Liver (tissue), 9 donors: Measurements from ENCODE around the gene RNASE4. TPM values are rescaled to one million over a fixed set of nuclear protein-coding genes. Genes with fewer than 3 reads are reported as not detected.

Source experiments
- DNase-seq: peaks from one replicate; pipeline ENCODE4 v3.0.0-alpha.2; 2017; ENCODE audit warnings: low spot score
- H3K27ac ChIP-seq, 2 donors: one replicate each; pipeline ENCODE4 v1.7.0; 2013; ENCODE audit warnings: inconsistent platforms in 2 of 2, low read length in 2 of 2, control low read depth in 1 of 2, low read depth in 1 of 2, mild to moderate bottlenecking in 1 of 2
- H3K27me3 ChIP-seq, 4 donors: one replicate each; pipeline versions ENCODE4 v1.6.1 to v1.7.0; 2013; ENCODE audit warnings: low read length in 3 of 4, inconsistent platforms in 1 of 4, mild to moderate bottlenecking in 1 of 4, moderate library complexity in 1 of 4; ENCODE audit not compliant: control insufficient read depth in 4 of 4, insufficient read depth in 4 of 4
- H3K36me3 ChIP-seq, 4 donors: one replicate each; pipeline versions ENCODE4 v1.6.1 to v1.7.0; 2013; ENCODE audit warnings: low read length in 3 of 4, mild to moderate bottlenecking in 3 of 4, low read depth in 1 of 4, moderate library complexity in 1 of 4; ENCODE audit not compliant: control insufficient read depth in 4 of 4, insufficient read depth in 3 of 4
- H3K4me1 ChIP-seq, 4 donors: one replicate each; pipeline versions ENCODE4 v1.6.1 to v1.7.0; 2013; ENCODE audit warnings: low read length in 3 of 4, mild to moderate bottlenecking in 3 of 4, moderate library complexity in 1 of 4; ENCODE audit not compliant: control insufficient read depth in 4 of 4, insufficient read depth in 4 of 4
- H3K4me3 ChIP-seq, 3 donors: one replicate each; pipeline versions ENCODE4 v1.6.1 to v1.7.0; 2013; ENCODE audit warnings: low read length in 3 of 3, control low read depth in 1 of 3, low read depth in 1 of 3, mild to moderate bottlenecking in 1 of 3
- H3K9ac ChIP-seq, 2 donors: one replicate each; pipeline ENCODE4 v1.7.0; 2013; ENCODE audit warnings: low read length in 2 of 2, mild to moderate bottlenecking in 2 of 2, moderate library complexity in 2 of 2, control low read depth in 1 of 2, low read depth in 1 of 2
- H3K9me3 ChIP-seq, 4 donors: one replicate each; pipeline versions ENCODE4 v1.6.1 to v1.7.0; 2013; ENCODE audit warnings: low read length in 3 of 4; ENCODE audit not compliant: control insufficient read depth in 4 of 4
- EGR1 ChIP-seq, 2 donors: IDR thresholded peaks; 2 replicates each; pipeline ENCODE4 v1.6.1; 2016 to 2018; ENCODE audit warnings: antibody characterized with exemption in 2 of 2, low read depth in 2 of 2
- FOXA1 ChIP-seq: IDR thresholded peaks from 2 replicates; pipeline ENCODE4 v1.6.1; 2016; ENCODE audit warnings: antibody characterized with exemption
- FOXA2 ChIP-seq: IDR thresholded peaks from 2 replicates; pipeline ENCODE4 v1.6.1; 2016; ENCODE audit warnings: antibody characterized with exemption
- GABPA ChIP-seq, 2 donors: IDR thresholded peaks in 1 of 2; conservative IDR thresholded peaks in 1 of 2; 2 replicates each; pipeline ENCODE4 v1.6.1; 2016; ENCODE audit warnings: antibody characterized with exemption in 2 of 2, mild to moderate bottlenecking in 1 of 2, moderate library complexity in 1 of 2
- HNF4A ChIP-seq, 2 donors: conservative IDR thresholded peaks; 2 replicates each; pipeline ENCODE4 v1.6.1; 2016; ENCODE audit warnings: antibody characterized with exemption in 2 of 2, mild to moderate bottlenecking in 2 of 2
- HNF4G ChIP-seq: IDR thresholded peaks from 2 replicates; pipeline ENCODE4 v1.6.1; 2016; ENCODE audit warnings: antibody characterized with exemption
- JUND ChIP-seq, 2 donors: IDR thresholded peaks; 2 replicates each; pipeline ENCODE4 v1.6.1; 2016; ENCODE audit warnings: antibody characterized with exemption in 2 of 2
- NR2F2 ChIP-seq: IDR thresholded peaks from 2 replicates; pipeline ENCODE4 v1.6.1; 2016; ENCODE audit warnings: antibody characterized with exemption
- RAD21 ChIP-seq, 2 donors: IDR thresholded peaks; 2 replicates each; pipeline ENCODE4 v1.6.1; 2016; ENCODE audit warnings: antibody characterized with exemption in 2 of 2, mild to moderate bottlenecking in 2 of 2
- RXRA ChIP-seq, 2 donors: IDR thresholded peaks; 2 replicates each; pipeline ENCODE4 v1.6.1; 2017 to 2018; ENCODE audit warnings: antibody characterized with exemption in 2 of 2, mild to moderate bottlenecking in 1 of 2
- SP1 ChIP-seq: IDR thresholded peaks from 2 replicates; pipeline ENCODE4 v1.6.1; 2018; ENCODE audit warnings: antibody characterized with exemption, mild to moderate bottlenecking
- TAF1 ChIP-seq: conservative IDR thresholded peaks from 2 replicates; pipeline ENCODE4 v1.6.1; 2016; ENCODE audit warnings: antibody characterized with exemption, mild to moderate bottlenecking
- YY1 ChIP-seq: IDR thresholded peaks from 2 replicates; pipeline ENCODE4 v1.6.1; 2016; ENCODE audit warnings: antibody characterized with exemption, mild to moderate bottlenecking
- WGBS: extraction: QIAGEN DNeasy Blood & Tissue Kit; methylation state at CpG from one replicate; pipeline ENCODE4 v1.1.7; 2013; 5-methylcytosine and 5-hydroxymethylcytosine counted together
- polyA plus RNA-seq, 2 donors: library from polyadenylated mRNA; stranded (reverse) in 1 of 2; unstranded in 1 of 2; fragments of 200-250 nt in 1 of 2; fragments of >200 nt in 1 of 2; fragmentation: Nextera tagmentation in 1 of 2; extraction: Ambion mirVana in 1 of 2; gene quantifications; one replicate each; pipeline versions ENCODE4 v1.2.1 to v1.2.3, GENCODE V29; 2013 to 2015
- total RNA-seq, 2 donors: library from RNA; depleted of rRNA; stranded (reverse); fragments of >200 nt; gene quantifications; one replicate each; pipeline ENCODE4 v1.2.3, GENCODE V29; 2014
- TF ChIP-seq, protein P1 (sequence below): IDR thresholded peaks from 2 replicates; pipeline ENCODE4 v1.6.1; 2016; ENCODE audit warnings: antibody characterized with exemption, mild to moderate bottlenecking
- TF ChIP-seq, protein P2 (sequence below): fragments of 150-350 bp; IDR thresholded peaks from 2 replicates; pipeline ENCODE4 v1.5.1; 2017; ENCODE audit warnings: improper control_type of control experiment, low read depth, low read length; ENCODE audit not compliant: missing input control
- TF ChIP-seq, protein P3 (sequence below): IDR thresholded peaks from 2 replicates; pipeline ENCODE4 v1.6.1; 2016; ENCODE audit warnings: antibody characterized with exemption
- TF ChIP-seq, protein P4 (sequence below): IDR thresholded peaks from 2 replicates; pipeline ENCODE4 v1.6.1; 2016; ENCODE audit warnings: antibody characterized with exemption
- TF ChIP-seq, protein P5 (sequence below): IDR thresholded peaks from 2 replicates; pipeline ENCODE4 v1.6.1; 2016; ENCODE audit warnings: antibody characterized with exemption
- donor health status: healthy.
- donor health status: healthy.
- donor health status: healthy.
- donor health status: healthy.
- donor health status: healthy.

The RNASE4 gene, protein sequence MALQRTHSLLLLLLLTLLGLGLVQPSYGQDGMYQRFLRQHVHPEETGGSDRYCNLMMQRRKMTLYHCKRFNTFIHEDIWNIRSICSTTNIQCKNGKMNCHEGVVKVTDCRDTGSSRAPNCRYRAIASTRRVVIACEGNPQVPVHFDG
- total RNA-seq (100 to 1,000 TPM; 129 to 191 TPM), polyA plus RNA-seq (100 to 1,000 TPM; 176 to 319 TPM)

DNA sequence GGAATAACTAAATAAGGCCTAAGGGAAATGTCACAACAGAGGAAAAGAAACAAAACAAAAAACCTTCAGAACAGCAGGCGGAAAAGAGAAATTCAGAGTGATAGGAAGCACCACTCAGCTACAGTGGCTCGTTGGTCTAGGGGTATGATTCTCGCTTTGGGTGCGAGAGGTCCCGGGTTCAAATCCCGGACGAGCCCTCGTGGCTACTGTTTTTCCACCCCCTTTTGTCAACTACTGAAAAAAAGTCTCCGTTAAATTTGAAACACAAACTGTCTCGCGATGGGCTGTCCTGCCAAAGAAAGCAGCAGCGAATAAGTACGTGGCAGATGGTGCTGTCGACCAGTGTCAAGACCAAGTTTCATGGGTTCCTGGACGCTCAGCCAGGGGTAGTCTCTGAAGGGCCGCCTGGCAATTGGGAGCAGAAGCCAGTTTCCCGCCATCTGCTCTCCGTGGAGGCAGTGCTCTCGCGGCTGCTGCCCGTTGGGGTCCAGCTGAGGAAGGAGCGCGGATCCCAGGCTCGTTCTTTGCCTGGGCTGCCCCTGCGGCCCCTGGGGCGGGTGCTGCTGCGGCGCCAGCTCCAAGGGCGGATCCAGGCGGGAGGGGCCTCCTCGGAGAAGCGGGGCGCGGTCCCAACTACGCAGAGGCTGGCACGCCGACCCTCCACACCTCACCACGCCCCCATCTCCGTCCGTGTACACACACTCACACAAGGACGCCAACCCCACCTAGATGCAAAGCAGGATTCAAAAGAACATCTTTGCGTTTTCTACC, at the start of gene RNASE4:
RNASE4 (plus strand) TSS at position 670 of the 771 bp plus-strand sequence. CDS start 14,812 bp downstream, outside the sequence.
- DNase-seq, result peak; percentile 84
- H3K4me1 ChIP-seq, result peaks cover 2 to 46% (median 30%) of the 10 kb centered on the region in 4 donors
- H3K36me3 ChIP-seq, result no peaks in the 10 kb centered on the region
- H3K9ac ChIP-seq, result peak within 1 kb of the TSS; percentile 78 to 96
- no peaks in the 10 kb centered on the region for H3K27me3 ChIP-seq
- WGBS, result under 1% methylated on average over 42 of the region's 42 CpGs
- H3K4me3 ChIP-seq, result peak within 1 kb of the TSS; percentile 71 to 97 (median 92)
- H3K27ac ChIP-seq, result peak within 1 kb of the TSS; percentile 95 to 97
- H3K9me3 ChIP-seq, result no peaks in the 10 kb centered on the region
- TF ChIP-seq SP1, result peak; percentile 48
- peak in 1 of 2 donors; percentile 14 for TF ChIP-seq HNF4A (conservative IDR thresholded peaks at IDR 0.05)
- TF ChIP-seq RAD21 (IDR thresholded peaks at IDR 0.05), result peak in 1 of 2 donors; percentile 2
- TF ChIP-seq, protein P1, sequence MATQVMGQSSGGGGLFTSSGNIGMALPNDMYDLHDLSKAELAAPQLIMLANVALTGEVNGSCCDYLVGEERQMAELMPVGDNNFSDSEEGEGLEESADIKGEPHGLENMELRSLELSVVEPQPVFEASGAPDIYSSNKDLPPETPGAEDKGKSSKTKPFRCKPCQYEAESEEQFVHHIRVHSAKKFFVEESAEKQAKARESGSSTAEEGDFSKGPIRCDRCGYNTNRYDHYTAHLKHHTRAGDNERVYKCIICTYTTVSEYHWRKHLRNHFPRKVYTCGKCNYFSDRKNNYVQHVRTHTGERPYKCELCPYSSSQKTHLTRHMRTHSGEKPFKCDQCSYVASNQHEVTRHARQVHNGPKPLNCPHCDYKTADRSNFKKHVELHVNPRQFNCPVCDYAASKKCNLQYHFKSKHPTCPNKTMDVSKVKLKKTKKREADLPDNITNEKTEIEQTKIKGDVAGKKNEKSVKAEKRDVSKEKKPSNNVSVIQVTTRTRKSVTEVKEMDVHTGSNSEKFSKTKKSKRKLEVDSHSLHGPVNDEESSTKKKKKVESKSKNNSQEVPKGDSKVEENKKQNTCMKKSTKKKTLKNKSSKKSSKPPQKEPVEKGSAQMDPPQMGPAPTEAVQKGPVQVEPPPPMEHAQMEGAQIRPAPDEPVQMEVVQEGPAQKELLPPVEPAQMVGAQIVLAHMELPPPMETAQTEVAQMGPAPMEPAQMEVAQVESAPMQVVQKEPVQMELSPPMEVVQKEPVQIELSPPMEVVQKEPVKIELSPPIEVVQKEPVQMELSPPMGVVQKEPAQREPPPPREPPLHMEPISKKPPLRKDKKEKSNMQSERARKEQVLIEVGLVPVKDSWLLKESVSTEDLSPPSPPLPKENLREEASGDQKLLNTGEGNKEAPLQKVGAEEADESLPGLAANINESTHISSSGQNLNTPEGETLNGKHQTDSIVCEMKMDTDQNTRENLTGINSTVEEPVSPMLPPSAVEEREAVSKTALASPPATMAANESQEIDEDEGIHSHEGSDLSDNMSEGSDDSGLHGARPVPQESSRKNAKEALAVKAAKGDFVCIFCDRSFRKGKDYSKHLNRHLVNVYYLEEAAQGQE, result no peak
- TF ChIP-seq, protein P2, sequence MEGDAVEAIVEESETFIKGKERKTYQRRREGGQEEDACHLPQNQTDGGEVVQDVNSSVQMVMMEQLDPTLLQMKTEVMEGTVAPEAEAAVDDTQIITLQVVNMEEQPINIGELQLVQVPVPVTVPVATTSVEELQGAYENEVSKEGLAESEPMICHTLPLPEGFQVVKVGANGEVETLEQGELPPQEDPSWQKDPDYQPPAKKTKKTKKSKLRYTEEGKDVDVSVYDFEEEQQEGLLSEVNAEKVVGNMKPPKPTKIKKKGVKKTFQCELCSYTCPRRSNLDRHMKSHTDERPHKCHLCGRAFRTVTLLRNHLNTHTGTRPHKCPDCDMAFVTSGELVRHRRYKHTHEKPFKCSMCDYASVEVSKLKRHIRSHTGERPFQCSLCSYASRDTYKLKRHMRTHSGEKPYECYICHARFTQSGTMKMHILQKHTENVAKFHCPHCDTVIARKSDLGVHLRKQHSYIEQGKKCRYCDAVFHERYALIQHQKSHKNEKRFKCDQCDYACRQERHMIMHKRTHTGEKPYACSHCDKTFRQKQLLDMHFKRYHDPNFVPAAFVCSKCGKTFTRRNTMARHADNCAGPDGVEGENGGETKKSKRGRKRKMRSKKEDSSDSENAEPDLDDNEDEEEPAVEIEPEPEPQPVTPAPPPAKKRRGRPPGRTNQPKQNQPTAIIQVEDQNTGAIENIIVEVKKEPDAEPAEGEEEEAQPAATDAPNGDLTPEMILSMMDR, result no peak
- TF ChIP-seq, protein P3, sequence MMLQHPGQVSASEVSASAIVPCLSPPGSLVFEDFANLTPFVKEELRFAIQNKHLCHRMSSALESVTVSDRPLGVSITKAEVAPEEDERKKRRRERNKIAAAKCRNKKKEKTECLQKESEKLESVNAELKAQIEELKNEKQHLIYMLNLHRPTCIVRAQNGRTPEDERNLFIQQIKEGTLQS, result peak; percentile 100
- no peak for TF ChIP-seq FOXA2
- TF ChIP-seq RXRA (IDR thresholded peaks at IDR 0.05), result peak; percentile 28 to 44
- TF ChIP-seq, protein P4, sequence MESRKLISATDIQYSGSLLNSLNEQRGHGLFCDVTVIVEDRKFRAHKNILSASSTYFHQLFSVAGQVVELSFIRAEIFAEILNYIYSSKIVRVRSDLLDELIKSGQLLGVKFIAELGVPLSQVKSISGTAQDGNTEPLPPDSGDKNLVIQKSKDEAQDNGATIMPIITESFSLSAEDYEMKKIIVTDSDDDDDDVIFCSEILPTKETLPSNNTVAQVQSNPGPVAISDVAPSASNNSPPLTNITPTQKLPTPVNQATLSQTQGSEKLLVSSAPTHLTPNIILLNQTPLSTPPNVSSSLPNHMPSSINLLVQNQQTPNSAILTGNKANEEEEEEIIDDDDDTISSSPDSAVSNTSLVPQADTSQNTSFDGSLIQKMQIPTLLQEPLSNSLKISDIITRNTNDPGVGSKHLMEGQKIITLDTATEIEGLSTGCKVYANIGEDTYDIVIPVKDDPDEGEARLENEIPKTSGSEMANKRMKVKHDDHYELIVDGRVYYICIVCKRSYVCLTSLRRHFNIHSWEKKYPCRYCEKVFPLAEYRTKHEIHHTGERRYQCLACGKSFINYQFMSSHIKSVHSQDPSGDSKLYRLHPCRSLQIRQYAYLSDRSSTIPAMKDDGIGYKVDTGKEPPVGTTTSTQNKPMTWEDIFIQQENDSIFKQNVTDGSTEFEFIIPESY, result peak; percentile 79
- peak in 1 of 2 donors; percentile 51 for TF ChIP-seq JUND (IDR thresholded peaks at IDR 0.05)
- TF ChIP-seq HNF4G, result no peak
- TF ChIP-seq, protein P5, sequence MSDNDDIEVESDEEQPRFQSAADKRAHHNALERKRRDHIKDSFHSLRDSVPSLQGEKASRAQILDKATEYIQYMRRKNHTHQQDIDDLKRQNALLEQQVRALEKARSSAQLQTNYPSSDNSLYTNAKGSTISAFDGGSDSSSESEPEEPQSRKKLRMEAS, result peak; percentile 79
- TF ChIP-seq YY1, result peak; percentile 15
- TF ChIP-seq NR2F2, result peak; percentile 32
- TF ChIP-seq TAF1, result peak; percentile 46
- TF ChIP-seq EGR1 (IDR thresholded peaks at IDR 0.05; ENCODE audit: low read depth in 2 of 2), result no peak
- no peak for TF ChIP-seq GABPA (IDR thresholded peaks at IDR 0.05 in 1 of 2, conservative IDR thresholded peaks at IDR 0.05 in 1 of 2)
- TF ChIP-seq FOXA1, result peak; percentile 33
